Stomach (tissue), 9 donors: ENCODE measurements around the gene CD40. TPM values are rescaled to one million over a fixed set of nuclear protein-coding genes. Genes with fewer than 3 reads are reported as not detected.

Source experiments
- DNase-seq, 2 donors: peaks; one replicate each; pipeline versions ENCODE4 v3.0.0 to v3.0.0-alpha.2; 2013 to 2019
- H3K27ac ChIP-seq, 5 donors: fragments of 200-600 bp in 4 of 5; sonication (generic) in 4 of 5; one replicate each; pipeline ENCODE4 v1.5.1; 2013 to 2019; ENCODE audit warnings: mild to moderate bottlenecking in 1 of 5, moderate library complexity in 1 of 5
- H3K27me3 ChIP-seq, 3 donors: fragments of 200-600 bp; sonication (generic); one replicate each; pipeline ENCODE4 v1.5.1; 2017 to 2019; ENCODE audit warnings: mixed run types in 1 of 3
- H3K36me3 ChIP-seq, 4 donors: fragments of 200-600 bp; sonication (generic); 1 replicate in 3 of 4; 2 replicates in 1 of 4; pipeline ENCODE4 v1.5.1; 2016 to 2019
- H3K4me1 ChIP-seq, 4 donors: fragments of 200-600 bp; sonication (generic); one replicate each; pipeline ENCODE4 v1.5.1; 2016 to 2019
- H3K4me3 ChIP-seq, 4 donors: fragments of 200-600 bp; sonication (generic) in 3 of 4; one replicate each; pipeline ENCODE4 v1.5.1; 2016 to 2019; ENCODE audit warnings: mild to moderate bottlenecking in 1 of 4
- H3K9me3 ChIP-seq, 4 donors: fragments of 200-600 bp; sonication (generic); one replicate each; pipeline ENCODE4 v1.5.1; 2016 to 2019
- EP300 ChIP-seq: sonication (generic); formaldehyde crosslinking; IDR thresholded peaks from one replicate; pipeline ENCODE4 v1.6.1; 2017; ENCODE audit warnings: antibody characterized with exemption
- POLR2A ChIP-seq, 4 donors: fragments of 450-650 bp; IDR thresholded peaks; one replicate each; pipeline ENCODE4 v1.6.1; 2016; ENCODE audit warnings: antibody characterized with exemption in 4 of 4, control low read depth in 2 of 4, mild to moderate bottlenecking in 1 of 4, moderate library complexity in 1 of 4
- POLR2AphosphoS5 ChIP-seq, 3 donors: sonication (generic); formaldehyde crosslinking; IDR thresholded peaks; one replicate each; pipeline ENCODE4 v1.6.1; 2016; ENCODE audit warnings: antibody characterized with exemption in 3 of 3
- WGBS, 5 donors: extraction: QIAGEN DNeasy Blood & Tissue Kit in 3 of 5; methylation state at CpG; one replicate each; pipeline versions ENCODE4 v1.1.5 to v1.1.7; 2013 to 2018; 5-methylcytosine and 5-hydroxymethylcytosine counted together
- intact Hi-C: fragments of 100-400 bp; cut with DNase I; formaldehyde crosslinking; loops from one replicate; pipeline ENCODE4 v1.15.1; 2023; ENCODE audit warnings: low total_unique reads
- polyA plus RNA-seq, 3 donors: library from polyadenylated mRNA; stranded (reverse); fragments of 200-250 nt; gene quantifications; one replicate each; pipeline ENCODE4 v1.2.3, GENCODE V29; 2013
- total RNA-seq, 5 donors: library from RNA; depleted of rRNA; stranded (reverse); fragments of >200 nt; gene quantifications; one replicate each; pipeline versions ENCODE4 v1.1.0 to v1.2.3, GENCODE V29; 2014 to 2016
- TF ChIP-seq, protein P1 (sequence below), 7 experiments: fragments of 450-650 bp in 4 of 7; fragments of 200-600 bp in 3 of 7; sonication (generic) in 3 of 7; IDR thresholded peaks; one replicate each; pipeline ENCODE4 v1.5.1; 2016 to 2019; ENCODE audit warnings: antibody characterized with exemption in 7 of 7, control low read depth in 2 of 7, mild to moderate bottlenecking in 1 of 7
- donor health status: healthy with polysubstance abuse.
- donor health status: Bipolar disorder and iron deficiency.
- donor health status: healthy.

CD40 gene
- total and polyA plus RNA-seq, 8 donors = 2.8 to 19.9 (median 5.3) TPM; not detected in 1

DNA sequence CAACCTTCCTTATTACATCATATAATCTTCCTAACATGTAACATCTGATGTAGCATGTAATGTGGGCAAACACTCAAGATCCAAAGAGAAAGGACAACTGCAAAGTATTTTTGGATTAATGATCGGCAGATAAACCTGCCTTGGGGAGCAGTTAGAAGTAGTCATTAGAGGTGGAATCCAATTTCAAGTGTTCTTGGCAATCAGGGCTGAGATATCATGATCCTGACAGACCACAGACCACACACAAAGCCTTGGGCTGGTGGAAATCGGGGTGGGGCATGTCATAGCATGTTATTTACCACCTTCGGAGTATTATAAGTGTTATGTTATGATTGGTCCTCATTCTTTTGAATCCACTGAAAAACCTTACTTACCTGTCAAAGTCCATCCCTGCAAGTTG is 44.7 kb upstream of the CD40 start:
- 85 to 91% (median 88%) methylated on average over 3 of the region's 3 CpGs for WGBS, 5 donors
- H3K36me3 ChIP-seq = peaks cover 34 to 68% (median 67%) of the 10 kb centered on the region in 4 donors
- intact Hi-C loops = no loop called here

DNA sequence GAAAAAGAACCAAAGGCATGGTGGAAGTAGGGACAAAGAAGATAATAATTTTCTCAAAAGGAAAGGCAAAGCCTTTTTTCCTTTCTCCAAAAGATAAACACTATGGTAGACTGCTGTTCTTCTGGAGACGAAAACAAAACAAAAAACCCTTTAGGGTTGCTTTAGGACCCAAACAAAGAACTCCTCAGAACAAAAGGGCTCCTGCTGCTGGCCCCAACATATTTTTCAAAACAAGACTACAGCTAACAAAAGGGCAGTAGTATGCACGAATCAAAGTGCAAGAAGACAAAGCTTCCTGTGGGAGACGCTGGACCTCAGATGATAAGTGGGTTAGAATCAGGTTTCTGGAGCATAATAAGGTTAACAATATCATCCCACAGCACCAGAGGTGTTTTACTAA is 44.1 kb upstream of the CD40 start:
- Histone ChIP-seq H3K36me3 (peaks cover 35 to 68% (median 67%) of the 10 kb centered on the region in 4 donors), H3K4me3 (no peak overlapping the region), H3K27ac (no peak overlapping the region), H3K27me3 (no peaks in the 10 kb centered on the region), H3K9me3 (no peaks in the 10 kb centered on the region), H3K4me1 (peaks cover 0 to 40% (median 5%) of the 10 kb centered on the region in 4 donors)
- DNase-seq = no peak
- intact Hi-C loops = no loop called here
- TF ChIP-seq, protein P1, sequence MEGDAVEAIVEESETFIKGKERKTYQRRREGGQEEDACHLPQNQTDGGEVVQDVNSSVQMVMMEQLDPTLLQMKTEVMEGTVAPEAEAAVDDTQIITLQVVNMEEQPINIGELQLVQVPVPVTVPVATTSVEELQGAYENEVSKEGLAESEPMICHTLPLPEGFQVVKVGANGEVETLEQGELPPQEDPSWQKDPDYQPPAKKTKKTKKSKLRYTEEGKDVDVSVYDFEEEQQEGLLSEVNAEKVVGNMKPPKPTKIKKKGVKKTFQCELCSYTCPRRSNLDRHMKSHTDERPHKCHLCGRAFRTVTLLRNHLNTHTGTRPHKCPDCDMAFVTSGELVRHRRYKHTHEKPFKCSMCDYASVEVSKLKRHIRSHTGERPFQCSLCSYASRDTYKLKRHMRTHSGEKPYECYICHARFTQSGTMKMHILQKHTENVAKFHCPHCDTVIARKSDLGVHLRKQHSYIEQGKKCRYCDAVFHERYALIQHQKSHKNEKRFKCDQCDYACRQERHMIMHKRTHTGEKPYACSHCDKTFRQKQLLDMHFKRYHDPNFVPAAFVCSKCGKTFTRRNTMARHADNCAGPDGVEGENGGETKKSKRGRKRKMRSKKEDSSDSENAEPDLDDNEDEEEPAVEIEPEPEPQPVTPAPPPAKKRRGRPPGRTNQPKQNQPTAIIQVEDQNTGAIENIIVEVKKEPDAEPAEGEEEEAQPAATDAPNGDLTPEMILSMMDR (IDR thresholded peaks at IDR 0.05) = no peak
- TF ChIP-seq POLR2A (IDR thresholded peaks at IDR 0.05) = no peak
- TF ChIP-seq POLR2AphosphoS5 (IDR thresholded peaks at IDR 0.05) = no peak
- TF ChIP-seq EP300 = no peak
- whole genome bisulfite sequencing, 5 donors = 62 to 69% (median 68%) methylated on average over 3 of the region's 3 CpGs

More for the DNA sequence above, 44.7 kb upstream of the CD40 start:
- Histone ChIP-seq H3K27me3 (no peaks in the 10 kb centered on the region), H3K4me1 (peaks cover 0 to 34% (median 2%) of the 10 kb centered on the region in 4 donors), H3K9me3 (no peaks in the 10 kb centered on the region), H3K4me3 (no peak overlapping the region), H3K27ac (no peak overlapping the region)
- no peak for DNase-seq
- TF ChIP-seq, protein P1 (IDR thresholded peaks at IDR 0.05) = no peak
- TF ChIP-seq EP300 (no peak), POLR2A (IDR thresholded peaks at IDR 0.05) (no peak), POLR2AphosphoS5 (IDR thresholded peaks at IDR 0.05) (no peak)

DNA sequence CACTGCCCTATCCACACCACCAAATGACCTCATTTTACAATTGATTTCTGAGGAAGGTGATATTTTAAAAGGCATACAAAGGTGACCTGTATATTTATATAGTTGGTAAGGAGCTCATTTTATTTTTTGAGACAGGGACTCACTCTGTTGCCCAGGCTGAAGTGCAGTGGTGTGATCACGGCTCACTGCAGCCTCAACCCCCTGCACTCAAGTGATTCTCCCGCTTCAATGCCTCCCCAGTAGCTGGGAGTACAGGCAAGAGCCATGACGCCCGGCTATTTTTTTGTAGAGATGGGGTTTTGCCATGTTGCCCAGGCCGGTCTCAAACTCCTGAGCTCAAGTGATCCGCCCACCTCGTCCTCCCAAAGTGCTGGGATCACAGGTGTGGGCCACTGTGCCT is 41.3 kb upstream of the CD40 start:
- WGBS, 5 donors = 83 to 93% (median 86%) methylated on average over 7 of the region's 7 CpGs
- peaks cover 29 to 61% (median 58%) of the 10 kb centered on the region in 4 donors for H3K36me3 ChIP-seq
- TF ChIP-seq EP300 (no peak), POLR2AphosphoS5 (IDR thresholded peaks at IDR 0.05) (no peak), POLR2A (IDR thresholded peaks at IDR 0.05) (no peak)
- TF ChIP-seq, protein P1 (IDR thresholded peaks at IDR 0.05) = no peak
- no peak overlapping the region for H3K4me3 ChIP-seq
- H3K27me3 ChIP-seq = no peaks in the 10 kb centered on the region
- intact Hi-C loops = no loop called here
- DNase-seq = no peak
- H3K9me3 ChIP-seq = no peaks in the 10 kb centered on the region
- no peak overlapping the region for H3K27ac ChIP-seq
- peaks cover 0 to 66% (median 20%) of the 10 kb centered on the region in 4 donors for H3K4me1 ChIP-seq

DNA sequence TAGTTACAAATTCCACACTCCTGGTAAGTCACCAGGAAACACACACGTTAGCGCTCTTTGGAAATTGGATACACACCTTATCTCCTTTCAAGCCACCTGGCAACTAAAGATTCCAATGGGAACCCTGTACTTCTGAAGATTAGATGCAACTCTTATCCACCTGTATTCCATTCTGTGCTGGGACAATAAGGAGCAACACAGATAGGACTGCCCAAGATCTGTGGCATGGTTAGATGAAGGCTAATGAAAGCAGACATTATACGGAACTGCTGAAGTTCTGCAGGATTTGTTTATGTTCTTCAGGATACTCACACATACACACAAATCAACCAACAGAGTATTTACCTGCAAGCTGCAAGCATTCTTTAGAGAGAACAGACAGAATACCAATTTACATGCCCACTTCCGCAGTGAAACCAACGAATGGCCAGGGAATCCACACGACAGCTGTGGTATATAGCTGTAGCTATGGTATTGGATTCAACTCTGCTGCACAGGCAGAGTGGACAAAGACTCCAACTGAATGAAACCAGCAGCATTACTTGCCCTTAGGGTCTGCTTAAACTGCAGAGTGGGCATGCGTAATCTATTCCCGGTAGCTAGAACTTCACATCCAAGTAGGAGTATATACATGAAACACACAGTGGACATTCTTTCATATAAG is 40.3 kb upstream of the CD40 start:
- WGBS, 5 donors = 84 to 90% (median 86%) methylated on average over 8 of the region's 8 CpGs

More for the DNA sequence above, 40.3 kb upstream of the CD40 start:
- intact Hi-C loops = no loop called here
- Histone ChIP-seq H3K9me3 (no peaks in the 10 kb centered on the region), H3K27ac (no peak overlapping the region), H3K36me3 (peaks cover 29 to 61% (median 58%) of the 10 kb centered on the region in 4 donors), H3K4me3 (no peak overlapping the region), H3K4me1 (peaks cover 0 to 69% (median 28%) of the 10 kb centered on the region in 4 donors), H3K27me3 (no peaks in the 10 kb centered on the region)
- TF ChIP-seq POLR2A (IDR thresholded peaks at IDR 0.05) (no peak), EP300 (no peak), POLR2AphosphoS5 (IDR thresholded peaks at IDR 0.05) (no peak)
- TF ChIP-seq, protein P1 (IDR thresholded peaks at IDR 0.05) = no peak
- no peak for DNase-seq
